ENCODE data around the gene GSN. TPM values are rescaled to one million over a fixed set of nuclear protein-coding genes. Genes with fewer than 3 reads are reported as not detected.
A peak's percentile ranks its signal among the peaks of the same experiment; 100 is the strongest.

Gene GSN
- total and polyA plus RNA-seq, 2 donors (not counting 1 experiment from before 2014, with no cell fraction given) = 38.4 to 45.4 TPM

DNA sequence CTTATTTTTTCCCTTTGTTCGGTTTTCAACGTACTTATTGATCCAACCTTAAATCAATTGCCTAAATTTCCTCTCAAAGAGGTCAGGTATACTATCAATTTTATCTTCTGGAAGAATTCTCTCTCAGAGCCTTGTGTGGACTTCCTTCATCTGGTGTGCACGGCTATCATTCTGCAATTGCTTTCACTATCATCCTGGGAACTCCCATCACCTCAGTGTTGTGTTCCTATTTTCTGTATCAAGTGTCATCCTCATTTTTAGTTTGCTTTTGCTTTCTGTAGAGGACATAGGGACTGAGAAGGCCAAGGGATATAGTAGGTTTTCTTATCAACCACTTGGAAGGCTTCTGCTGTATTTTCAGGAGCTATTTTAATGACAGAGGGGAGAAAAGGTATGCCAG is 90.8 kb downstream of the GSN start:
- ChIA-PET POLR2A (no interaction called here), CTCF (interaction anchor here (1.0 to 1.3 kb wide), 3 partner anchors 13 to 38 kb away, joined by 3 to 5 read pairs (median 5); no protein-coding TSS in a partner anchor)
- Histone ChIP-seq H3K9me3 (ENCODE audit: control extremely low read depth in 1 of 3, control insufficient read depth in 2 of 3, insufficient read depth in 1 of 3, low read length in 2 of 3) (no peaks in the 10 kb centered on the region), H3K4me3 (ENCODE audit: control extremely low read depth in 1 of 5, extremely low read depth in 1 of 5, insufficient read depth in 1 of 5, low read depth in 2 of 5, low read length in 4 of 5) (no peak overlapping the region), H3K79me2 (ENCODE audit: control insufficient read depth, insufficient read depth, low read length) (no peaks in the 10 kb centered on the region), H4K20me1 (ENCODE audit: control insufficient read depth, insufficient read depth, low read length, poor library complexity, severe bottlenecking) (no peaks in the 10 kb centered on the region), H3K27me3 (replicated peaks in 1 of 4; ENCODE audit: control extremely low read depth in 1 of 4, control insufficient read depth in 3 of 4, insufficient read depth in 4 of 4, low read length in 3 of 4) (no peaks in the 10 kb centered on the region), H3K27ac (ENCODE audit: low read length in 2 of 2) (no peak overlapping the region), H3K4me1 (ENCODE audit: control insufficient read depth in 2 of 2, insufficient read depth in 2 of 2, low read length in 2 of 2) (peaks cover 3 to 13% of the 10 kb centered on the region in 2 donors), H3K36me3 (replicated peaks in 1 of 2; ENCODE audit: control extremely low read depth in 1 of 2, control insufficient read depth in 1 of 2, extremely low read depth in 1 of 2, insufficient read depth in 2 of 2, low read length in 1 of 2) (no peaks in the 10 kb centered on the region), H2AFZ (ENCODE audit: insufficient read depth, low read depth, low read length, poor library complexity, severe bottlenecking) (peak overlapping the region; percentile 27), H3K4me2 (replicated peaks; ENCODE audit: low read depth, low read length, poor library complexity, severe bottlenecking) (peak overlapping the region; percentile 19), H3K9ac (ENCODE audit: low read length) (no peak overlapping the region)
- WGBS (ENCODE audit: insufficient coverage) = 50% methylated on average over 1 of the region's 3 CpGs
- no peaks in the 10 kb centered on the region for H3K9me3 Mint-ChIP-seq (ENCODE audit: insufficient read depth)
- intact Hi-C loops (cut with micrococcal nuclease) = no loop called here
- H3K27ac Mint-ChIP-seq = peak overlapping the region; percentile 18
- peaks cover 19% of the 10 kb centered on the region for H3K4me1 Mint-ChIP-seq
- no peaks in the 10 kb centered on the region for H3K27me3 Mint-ChIP-seq
- TF ChIP-seq, protein P1, sequence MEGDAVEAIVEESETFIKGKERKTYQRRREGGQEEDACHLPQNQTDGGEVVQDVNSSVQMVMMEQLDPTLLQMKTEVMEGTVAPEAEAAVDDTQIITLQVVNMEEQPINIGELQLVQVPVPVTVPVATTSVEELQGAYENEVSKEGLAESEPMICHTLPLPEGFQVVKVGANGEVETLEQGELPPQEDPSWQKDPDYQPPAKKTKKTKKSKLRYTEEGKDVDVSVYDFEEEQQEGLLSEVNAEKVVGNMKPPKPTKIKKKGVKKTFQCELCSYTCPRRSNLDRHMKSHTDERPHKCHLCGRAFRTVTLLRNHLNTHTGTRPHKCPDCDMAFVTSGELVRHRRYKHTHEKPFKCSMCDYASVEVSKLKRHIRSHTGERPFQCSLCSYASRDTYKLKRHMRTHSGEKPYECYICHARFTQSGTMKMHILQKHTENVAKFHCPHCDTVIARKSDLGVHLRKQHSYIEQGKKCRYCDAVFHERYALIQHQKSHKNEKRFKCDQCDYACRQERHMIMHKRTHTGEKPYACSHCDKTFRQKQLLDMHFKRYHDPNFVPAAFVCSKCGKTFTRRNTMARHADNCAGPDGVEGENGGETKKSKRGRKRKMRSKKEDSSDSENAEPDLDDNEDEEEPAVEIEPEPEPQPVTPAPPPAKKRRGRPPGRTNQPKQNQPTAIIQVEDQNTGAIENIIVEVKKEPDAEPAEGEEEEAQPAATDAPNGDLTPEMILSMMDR (IDR thresholded peaks at IDR 0.05) = no peak
- no peak for TF ChIP-seq EZH2 (IDR thresholded peaks at IDR 0.05; ENCODE audit: borderline replicate concordance, insufficient read depth, low read depth, low read length, poor library complexity, severe bottlenecking)
- no peak for ATAC-seq (ENCODE audit: low read depth)
- H3K4me3 Mint-ChIP-seq = no peak overlapping the region
- DNase-seq = peak; percentile 23

DNA sequence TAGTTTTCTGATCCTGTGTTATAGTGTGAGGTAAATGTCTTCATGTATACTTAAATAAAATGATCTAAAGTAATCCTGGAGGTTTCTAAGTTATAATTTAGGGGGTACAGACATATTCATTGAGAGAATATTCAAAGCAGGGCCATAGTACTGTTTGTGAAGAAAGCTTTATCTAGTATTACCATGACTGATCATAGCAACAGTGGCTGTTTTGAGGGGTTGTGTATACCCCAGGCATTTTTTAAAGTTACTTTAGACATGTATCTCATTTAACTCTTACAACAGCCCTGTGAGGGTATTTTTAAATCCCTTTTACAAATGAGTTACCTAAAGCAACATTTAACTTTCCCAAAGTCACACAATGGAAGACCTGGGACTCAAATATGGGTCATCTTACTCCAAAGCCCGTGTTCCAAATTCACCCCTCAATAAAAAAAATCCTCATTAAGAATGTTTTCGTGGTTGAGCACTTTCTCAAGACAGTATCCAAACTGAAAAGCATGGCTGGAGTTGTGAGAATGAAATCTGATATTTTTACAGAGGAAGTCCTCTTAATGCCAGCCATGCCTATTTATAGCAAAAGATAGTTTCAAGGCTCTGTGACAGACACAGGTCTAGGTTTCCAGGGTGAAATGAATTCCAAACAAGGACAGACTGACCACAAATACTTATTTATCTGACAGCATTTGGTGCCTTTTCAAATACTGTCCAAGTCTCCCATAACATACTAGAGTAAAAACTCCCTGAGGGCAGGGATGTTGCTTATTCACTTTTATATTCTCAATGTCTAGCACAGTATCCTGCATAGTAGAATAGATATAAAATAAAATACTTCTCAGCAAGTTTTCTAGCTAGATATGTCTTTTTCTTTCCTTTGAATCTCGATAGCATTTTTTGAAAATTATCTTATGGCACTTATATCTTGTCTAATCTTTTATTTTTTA is 91.7 kb downstream of the GSN start:
- no peak overlapping the region for H3K27ac ChIP-seq (ENCODE audit: low read length in 2 of 2)
- H3K4me2 ChIP-seq (replicated peaks; ENCODE audit: low read depth, low read length, poor library complexity, severe bottlenecking) = no peak overlapping the region
- WGBS (ENCODE audit: insufficient coverage) = no CpG with 5 or more reads among the region's 3 CpGs
- H3K9ac ChIP-seq (ENCODE audit: low read length) = no peak overlapping the region
- no peaks in the 10 kb centered on the region for H3K27me3 Mint-ChIP-seq
- TF ChIP-seq EZH2 (IDR thresholded peaks at IDR 0.05; ENCODE audit: borderline replicate concordance, insufficient read depth, low read depth, low read length, poor library complexity, severe bottlenecking) = no peak
- TF ChIP-seq, protein P1 (IDR thresholded peaks at IDR 0.05) = no peak
- ATAC-seq (ENCODE audit: low read depth) (no peak), DNase-seq (no peak)
- H3K9me3 ChIP-seq (ENCODE audit: control extremely low read depth in 1 of 3, control insufficient read depth in 2 of 3, insufficient read depth in 1 of 3, low read length in 2 of 3) = no peaks in the 10 kb centered on the region
- no peak overlapping the region for H3K4me3 ChIP-seq (ENCODE audit: control extremely low read depth in 1 of 5, extremely low read depth in 1 of 5, insufficient read depth in 1 of 5, low read depth in 2 of 5, low read length in 4 of 5)
- no peaks in the 10 kb centered on the region for H3K27me3 ChIP-seq (replicated peaks in 1 of 4; ENCODE audit: control extremely low read depth in 1 of 4, control insufficient read depth in 3 of 4, insufficient read depth in 4 of 4, low read length in 3 of 4)
- no peak overlapping the region for H2AFZ ChIP-seq (ENCODE audit: insufficient read depth, low read depth, low read length, poor library complexity, severe bottlenecking)
- peaks cover 17% of the 10 kb centered on the region for H3K4me1 Mint-ChIP-seq
- ChIA-PET CTCF (interaction anchor here (1.0 kb wide), 1 partner anchor 12 kb away, joined by 3 read pairs; no protein-coding TSS in a partner anchor), POLR2A (no interaction called here)
- H3K79me2 ChIP-seq (ENCODE audit: control insufficient read depth, insufficient read depth, low read length) = no peaks in the 10 kb centered on the region
- no peak overlapping the region for H3K27ac Mint-ChIP-seq
- no peaks in the 10 kb centered on the region for H3K36me3 ChIP-seq (replicated peaks in 1 of 2; ENCODE audit: control extremely low read depth in 1 of 2, control insufficient read depth in 1 of 2, extremely low read depth in 1 of 2, insufficient read depth in 2 of 2, low read length in 1 of 2)
- H3K9me3 Mint-ChIP-seq (ENCODE audit: insufficient read depth) = no peaks in the 10 kb centered on the region
- intact Hi-C loops (cut with micrococcal nuclease) = no loop called here
- peaks cover 3 to 13% of the 10 kb centered on the region in 2 donors for H3K4me1 ChIP-seq (ENCODE audit: control insufficient read depth in 2 of 2, insufficient read depth in 2 of 2, low read length in 2 of 2)
- H3K4me3 Mint-ChIP-seq = no peak overlapping the region
- no peaks in the 10 kb centered on the region for H4K20me1 ChIP-seq (ENCODE audit: control insufficient read depth, insufficient read depth, low read length, poor library complexity, severe bottlenecking)
